Epidermal melanocyte (primary cell): ENCODE data around the gene KCNA10.

ENCODE experiments used
- DNase-seq: peaks from one replicate; pipeline ENCODE4 v3.0.0; 2011; ENCODE audit warnings: low spot score; ENCODE audit not compliant: insufficient read length

The KCNA10 gene

GRCh38 chr1:110478886-110479285, 40.1 kb downstream of the KCNA10 start:
- DNase-seq, result no peak

- no peak for DNase-seq
These were observed 40.9 kb downstream of the KCNA10 start for GRCh38 chr1:110477967-110478640.

- DNase-seq, result no peak
These were observed 41.5 kb downstream of the KCNA10 start for GRCh38 chr1:110477445-110477957.

DNA sequence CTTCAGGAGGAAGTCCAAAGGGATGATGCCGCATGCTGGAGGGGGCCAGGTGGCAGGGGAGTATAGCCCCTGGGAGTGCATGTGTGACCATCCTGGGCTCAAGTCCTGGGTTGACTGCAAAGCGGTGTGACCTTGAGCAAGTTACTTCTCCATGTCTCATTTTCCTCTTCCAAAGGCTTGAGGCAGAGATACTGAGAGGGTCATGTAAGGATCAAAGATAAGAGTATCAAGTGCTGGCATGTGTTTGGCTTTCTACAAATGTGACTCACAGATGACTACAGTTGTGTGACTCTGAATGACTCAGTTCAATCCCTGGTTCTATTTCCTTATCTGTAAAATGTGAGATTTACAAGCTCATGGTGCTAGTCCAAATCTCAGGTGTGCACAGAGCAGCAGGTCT, 41.9 kb downstream of the KCNA10 start:
- no peak for DNase-seq

DNA sequence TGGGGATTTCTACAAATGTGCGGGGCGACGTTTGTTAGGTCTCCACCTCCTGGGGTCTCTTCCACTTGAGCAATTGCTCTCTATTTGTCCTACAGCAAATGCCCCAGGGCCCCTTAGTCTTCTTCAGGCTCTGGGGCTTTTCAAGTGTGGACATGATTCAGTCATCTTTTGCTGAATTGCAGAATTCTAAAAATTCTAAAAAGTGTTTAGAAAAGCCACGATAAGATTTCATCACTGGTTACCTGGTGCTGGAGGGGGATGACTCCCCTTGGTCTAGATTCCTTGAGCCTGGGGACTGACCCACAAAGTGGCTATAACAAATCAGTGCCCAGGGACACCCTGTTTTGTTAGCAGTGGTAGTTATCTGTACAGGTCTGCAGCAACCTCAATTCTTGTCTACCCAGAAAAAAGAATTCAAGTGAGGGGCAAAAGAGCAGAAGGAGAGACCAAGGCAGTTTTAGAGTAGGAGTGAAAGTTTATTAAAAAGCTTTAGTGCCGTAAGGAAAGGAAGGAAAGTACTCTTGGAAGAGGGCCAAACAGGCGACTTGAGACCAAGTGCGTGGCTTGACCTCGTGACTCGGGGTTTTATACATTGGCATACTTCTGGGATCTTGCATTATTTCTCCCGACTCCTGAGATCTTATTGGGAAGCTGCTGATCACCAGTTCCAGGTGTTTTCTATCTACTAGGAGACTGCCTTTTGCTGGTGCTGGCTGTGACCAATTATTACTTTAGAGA, 42.8 kb downstream of the KCNA10 start:
- no peak for DNase-seq

DNA sequence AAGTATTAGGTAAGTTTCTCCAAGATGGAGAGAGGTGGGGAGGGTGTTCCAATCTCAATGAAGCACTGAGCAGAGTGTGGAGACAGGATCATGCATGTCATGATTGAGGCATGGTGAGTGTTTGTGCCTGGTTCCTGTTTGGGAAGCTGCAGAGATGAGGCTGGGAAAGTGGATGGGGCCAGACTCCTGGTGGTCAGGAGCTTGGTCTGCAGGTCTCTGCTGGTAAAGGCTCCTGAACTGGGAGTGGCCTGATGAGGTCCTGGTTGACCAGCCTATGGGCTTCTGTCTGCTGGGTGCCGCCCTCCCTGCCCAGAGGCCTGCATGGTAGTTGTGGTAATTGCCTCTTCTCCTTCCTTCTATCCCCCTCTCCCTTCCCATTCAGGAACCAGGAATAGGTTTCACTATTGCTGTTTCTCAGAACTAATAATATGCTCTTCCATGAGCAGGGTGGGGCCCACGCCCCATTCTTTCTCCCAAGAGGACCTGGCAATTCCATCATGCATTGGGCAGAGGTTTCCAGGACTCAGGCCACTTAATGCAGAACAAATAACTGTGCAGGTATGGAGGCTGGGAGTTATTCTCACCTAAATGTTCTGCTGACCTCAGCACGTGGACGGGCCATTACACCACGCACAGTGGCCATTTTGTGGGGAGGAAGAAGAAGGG, 43.5 kb downstream of the KCNA10 start:
- DNase-seq, result no peak

- DNase-seq, result no peak
These were observed 44.5 kb downstream of the KCNA10 start for GRCh38 chr1:110474444-110474843.

DNA sequence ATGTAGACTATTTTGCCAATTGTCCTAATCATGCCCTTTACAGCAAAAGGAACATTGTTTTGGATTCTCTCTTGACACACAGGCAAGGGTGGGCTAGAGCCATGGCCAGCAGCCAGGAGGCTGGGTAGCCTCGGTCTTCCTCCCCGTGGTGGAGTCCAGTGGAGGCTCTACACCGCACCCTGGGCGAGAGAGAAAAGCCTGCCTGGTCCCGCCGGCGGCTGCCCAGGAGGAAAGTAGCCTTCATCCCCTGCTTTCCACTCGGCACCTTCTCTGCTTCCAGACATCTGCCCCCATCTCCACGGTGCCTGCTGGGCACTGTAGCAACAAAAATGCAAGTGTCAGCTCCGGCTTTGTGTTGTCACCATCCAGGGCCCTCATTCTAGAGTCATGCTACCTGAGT, 46.4 kb downstream of the KCNA10 start:
- DNase-seq, result no peak

GRCh38 chr1:110471131-110471530, 47.8 kb downstream of the KCNA10 start:
- DNase-seq, result no peak
